ENCODE data around the gene FKBP1C. TPM values are rescaled to one million over a fixed set of nuclear protein-coding genes. Genes with fewer than 3 reads are reported as not detected.
"Not testable (repeated sequence)": the region's sequence is repeated elsewhere in the genome, so short reads cannot be mapped to it uniquely, and the experiment has no call there.

Gene FKBP1C
- total RNA-seq (0.13 TPM), polyA plus RNA-seq (ENCODE audit: insufficient read depth in 1 of 8, insufficient read length in 8 of 8, low replicate concordance in 1 of 8) (1 to 10 TPM in 4 of 8 donors, under 1 TPM in 4; 0.44 to 3.0 (median 1.6) TPM)
- long read RNA-seq, donor 1, transcript FKBP1C-201 (1 exons, 1,579 nt), result major isoform, 14 of 14 reads
- long read RNA-seq, donor 1, partial matches to known transcripts, result 0 of 14 reads
- long read RNA-seq, donor 1, other reads (novel, unspliced or antisense), result 0 of 14 reads
- long read RNA-seq, donor 2, partial matches to known transcripts, result 0 of 3 reads
- long read RNA-seq, donor 2, other reads (novel, unspliced or antisense), result 0 of 3 reads
- long read RNA-seq, donor 3, transcript FKBP1C-201 (1 exons, 1,579 nt), result major isoform, 8 of 8 reads
- long read RNA-seq, donor 3, partial matches to known transcripts, result 0 of 8 reads
- long read RNA-seq, donor 3, other reads (novel, unspliced or antisense), result 0 of 8 reads
- long read RNA-seq, donor 4, partial matches to known transcripts, result 0 of 4 reads
- long read RNA-seq, donor 4, other reads (novel, unspliced or antisense), result 0 of 4 reads
- long read RNA-seq, donor 5, transcript FKBP1C-201 (1 exons, 1,579 nt), result major isoform, 39 of 39 reads
- long read RNA-seq, donor 5, partial matches to known transcripts, result 0 of 39 reads
- long read RNA-seq, donor 5, other reads (novel, unspliced or antisense), result 0 of 39 reads
- long read RNA-seq, donor 6, transcript FKBP1C-201 (1 exons, 1,579 nt), result major isoform, 19 of 19 reads
- long read RNA-seq, donor 6, partial matches to known transcripts, result 0 of 19 reads
- long read RNA-seq, donor 6, other reads (novel, unspliced or antisense), result 0 of 19 reads
- long read RNA-seq, donor 7, transcript FKBP1C-201 (1 exons, 1,579 nt), result major isoform, 24 of 24 reads
- long read RNA-seq, donor 7, partial matches to known transcripts, result 0 of 24 reads
- long read RNA-seq, donor 7, other reads (novel, unspliced or antisense), result 0 of 24 reads
- long read RNA-seq, donor 8, transcript FKBP1C-201 (1 exons, 1,579 nt), result major isoform, 18 of 18 reads
- long read RNA-seq, donor 8, partial matches to known transcripts, result 0 of 18 reads
- long read RNA-seq, donor 8, other reads (novel, unspliced or antisense), result 0 of 18 reads
- long read RNA-seq, donor 9, transcript FKBP1C-201 (1 exons, 1,579 nt), result major isoform, 24 of 24 reads
- long read RNA-seq, donor 9, partial matches to known transcripts, result 0 of 24 reads
- long read RNA-seq, donor 9, other reads (novel, unspliced or antisense), result 0 of 24 reads
- long read RNA-seq, donor 10, transcript FKBP1C-201 (1 exons, 1,579 nt), result major isoform, 21 of 21 reads
- long read RNA-seq, donor 10, partial matches to known transcripts, result 0 of 21 reads
- long read RNA-seq, donor 10, other reads (novel, unspliced or antisense), result 0 of 21 reads
- long read RNA-seq, donor 11, transcript FKBP1C-201 (1 exons, 1,579 nt), result major isoform, 14 of 14 reads
- long read RNA-seq, donor 11, partial matches to known transcripts, result 0 of 14 reads
- long read RNA-seq, donor 11, other reads (novel, unspliced or antisense), result 0 of 14 reads

DNA sequence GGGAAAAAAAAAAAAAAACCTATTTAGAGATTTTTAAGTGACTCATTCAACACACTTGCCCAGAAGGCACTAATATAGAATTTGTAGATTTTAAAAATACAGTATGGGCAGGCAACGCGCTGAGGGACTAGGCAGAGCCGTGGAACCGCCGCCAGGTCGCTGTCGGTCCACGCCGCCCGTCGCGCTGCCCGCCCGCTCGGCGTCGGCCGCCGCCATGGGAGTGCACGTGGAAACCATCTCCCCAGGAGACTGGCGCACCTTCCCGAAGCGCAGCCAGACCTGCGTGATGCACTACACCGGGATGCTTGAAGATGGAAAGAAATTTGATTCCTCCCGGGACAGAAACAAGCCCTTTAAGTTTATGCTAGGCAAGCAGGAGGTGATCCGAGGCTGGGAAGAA lies at the start of gene FKBP1C:
FKBP1C (plus strand) TSS at position 127 of the 400 bp plus-strand sequence.
- H3K36me3 ChIP-seq (ENCODE audit: control insufficient read depth, insufficient read depth, low read length); H3K9me3 ChIP-seq (replicated peaks; ENCODE audit: control insufficient read depth, low read depth, low read length); H3K4me1 ChIP-seq (ENCODE audit: control insufficient read depth, insufficient read depth, low read length); H3K27ac ChIP-seq (ENCODE audit: low read length); H3K27me3 ChIP-seq (ENCODE audit: control insufficient read depth, insufficient read depth, low read length); DNase-seq; H3K4me3 ChIP-seq (ENCODE audit: low read length): not testable (repeated sequence)
- 97% methylated on average over 25 of the region's 27 CpGs for WGBS (ENCODE audit: insufficient coverage)

DNA sequence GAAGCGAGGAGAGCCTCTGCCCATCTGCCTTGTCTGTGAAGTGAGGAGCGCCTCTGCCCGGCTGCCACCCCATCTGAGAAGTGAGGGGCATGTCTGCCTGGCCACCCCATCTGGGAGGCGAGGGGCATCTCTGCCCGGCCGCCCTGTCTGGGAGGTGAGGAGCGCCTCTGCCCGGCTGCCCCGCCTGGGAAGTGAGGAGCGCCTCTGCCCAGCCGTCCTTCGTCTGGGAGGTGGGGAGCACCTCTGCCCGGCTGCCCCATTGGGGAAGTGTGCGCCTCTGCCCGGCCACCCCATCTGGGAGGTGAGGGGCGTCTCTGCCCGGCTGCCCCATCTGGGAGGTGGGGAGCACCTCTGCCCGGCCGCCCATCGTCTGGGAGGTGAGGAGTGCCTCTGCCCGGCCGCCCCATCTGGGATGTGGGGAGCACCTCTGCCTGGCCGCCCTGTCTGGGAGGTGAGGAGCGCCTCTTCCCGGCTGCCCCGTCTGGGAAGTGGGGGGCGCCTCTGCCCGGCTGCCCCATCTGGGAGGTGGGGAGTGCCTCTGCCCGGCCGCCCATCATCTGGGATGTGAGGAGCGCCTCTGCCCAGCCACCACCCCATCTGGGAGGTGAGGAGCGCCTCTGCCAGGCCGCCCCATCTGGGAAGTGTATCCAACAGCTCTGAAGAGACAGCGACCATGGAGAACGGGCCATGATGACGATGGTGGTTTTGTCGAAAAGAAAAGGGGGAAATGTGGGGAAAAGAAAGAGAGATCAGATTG lies 47.0 kb upstream of the FKBP1C start:
- not testable (repeated sequence) for H3K4me3 ChIP-seq (ENCODE audit: low read length); DNase-seq; H3K27ac ChIP-seq (ENCODE audit: low read length); H3K27me3 ChIP-seq (ENCODE audit: control insufficient read depth, insufficient read depth, low read length); H3K9me3 ChIP-seq (replicated peaks; ENCODE audit: control insufficient read depth, low read depth, low read length); H3K4me1 ChIP-seq (ENCODE audit: control insufficient read depth, insufficient read depth, low read length); H3K36me3 ChIP-seq (ENCODE audit: control insufficient read depth, insufficient read depth, low read length)
- WGBS (ENCODE audit: insufficient coverage), result 82% methylated on average over 18 of the region's 37 CpGs

DNA sequence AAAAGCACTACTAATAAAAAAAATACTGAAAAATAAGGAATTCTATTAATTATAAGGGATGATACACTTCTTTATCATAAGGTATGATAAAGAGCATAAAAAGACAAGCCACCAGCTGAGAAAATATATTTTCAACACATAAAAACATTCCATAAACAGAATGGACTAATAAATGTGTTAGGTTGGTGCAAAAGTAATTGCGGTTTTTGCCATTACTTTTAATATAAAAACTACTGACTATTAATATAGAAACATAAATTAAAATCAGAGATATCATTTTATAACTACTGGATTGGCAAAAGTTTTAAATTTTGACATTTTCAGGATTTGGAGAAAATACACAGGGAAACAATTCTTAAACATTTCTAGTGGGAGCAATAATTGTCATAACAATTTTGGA lies 37.1 kb upstream of the FKBP1C start:
- H3K9me3 ChIP-seq (replicated peaks; ENCODE audit: control insufficient read depth, low read depth, low read length), result no peaks in the 10 kb centered on the region
- WGBS (ENCODE audit: insufficient coverage), result no CpG with 5 or more reads among the region's 1 CpG

DNA sequence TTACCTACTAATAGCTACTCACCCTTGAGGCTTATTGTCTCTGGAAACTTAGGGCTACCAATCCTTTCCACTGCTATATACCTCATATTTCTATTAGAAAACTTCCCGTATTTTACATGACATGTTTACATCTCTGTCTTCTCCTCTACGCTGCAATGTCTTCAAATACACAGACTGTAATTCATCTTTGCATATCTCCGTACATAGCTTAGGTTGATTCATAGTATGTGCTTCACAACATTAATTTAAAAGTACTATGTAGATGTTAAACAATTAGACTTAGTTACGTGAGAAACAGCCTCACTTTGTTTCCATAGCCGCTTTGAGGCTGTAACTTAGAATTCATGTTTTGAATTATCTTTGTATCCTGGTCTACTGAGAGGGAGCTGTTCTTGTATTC lies 35.1 kb upstream of the FKBP1C start:
- Histone ChIP-seq H3K4me3 (ENCODE audit: low read length) (no peak overlapping the region), H3K27me3 (ENCODE audit: control insufficient read depth, insufficient read depth, low read length) (no peaks in the 10 kb centered on the region), H3K27ac (ENCODE audit: low read length) (no peak overlapping the region), H3K36me3 (ENCODE audit: control insufficient read depth, insufficient read depth, low read length) (no peaks in the 10 kb centered on the region), H3K9me3 (replicated peaks; ENCODE audit: control insufficient read depth, low read depth, low read length) (no peaks in the 10 kb centered on the region), H3K4me1 (ENCODE audit: control insufficient read depth, insufficient read depth, low read length) (no peaks in the 10 kb centered on the region)
- DNase-seq, result no peak
- no CpG with 5 or more reads among the region's 5 CpGs for WGBS (ENCODE audit: insufficient coverage)

More for the DNA sequence above, 37.1 kb upstream of the FKBP1C start:
- H3K4me3 ChIP-seq (ENCODE audit: low read length), result no peak overlapping the region
- no peak overlapping the region for H3K27ac ChIP-seq (ENCODE audit: low read length)
- no peaks in the 10 kb centered on the region for H3K4me1 ChIP-seq (ENCODE audit: control insufficient read depth, insufficient read depth, low read length)
- H3K36me3 ChIP-seq (ENCODE audit: control insufficient read depth, insufficient read depth, low read length), result no peaks in the 10 kb centered on the region
- H3K27me3 ChIP-seq (ENCODE audit: control insufficient read depth, insufficient read depth, low read length), result no peaks in the 10 kb centered on the region
- no peak for DNase-seq

DNA sequence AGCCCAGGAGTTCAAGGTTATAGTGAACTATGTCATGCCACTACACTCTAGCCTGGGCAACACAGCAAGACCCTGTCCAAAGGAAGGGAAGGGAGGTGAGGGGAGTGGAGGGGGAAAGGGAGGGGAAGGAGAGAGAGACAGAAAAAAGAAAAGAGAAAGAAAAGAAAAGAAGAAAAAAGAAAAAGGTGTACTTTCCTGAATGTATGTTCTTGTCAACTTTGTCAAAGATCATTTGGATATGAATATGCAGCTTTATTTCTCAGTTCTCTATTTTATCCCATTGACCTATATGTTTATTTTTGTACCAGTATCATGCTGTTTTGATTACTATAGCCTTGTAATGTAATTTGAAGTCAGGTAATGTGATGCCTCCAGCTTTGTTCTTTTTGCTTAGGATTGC lies 30.9 kb upstream of the FKBP1C start:
- DNase-seq, result no peak
- no peaks in the 10 kb centered on the region for H3K9me3 ChIP-seq (replicated peaks; ENCODE audit: control insufficient read depth, low read depth, low read length)
- H3K36me3 ChIP-seq (ENCODE audit: control insufficient read depth, insufficient read depth, low read length), result no peaks in the 10 kb centered on the region

DNA sequence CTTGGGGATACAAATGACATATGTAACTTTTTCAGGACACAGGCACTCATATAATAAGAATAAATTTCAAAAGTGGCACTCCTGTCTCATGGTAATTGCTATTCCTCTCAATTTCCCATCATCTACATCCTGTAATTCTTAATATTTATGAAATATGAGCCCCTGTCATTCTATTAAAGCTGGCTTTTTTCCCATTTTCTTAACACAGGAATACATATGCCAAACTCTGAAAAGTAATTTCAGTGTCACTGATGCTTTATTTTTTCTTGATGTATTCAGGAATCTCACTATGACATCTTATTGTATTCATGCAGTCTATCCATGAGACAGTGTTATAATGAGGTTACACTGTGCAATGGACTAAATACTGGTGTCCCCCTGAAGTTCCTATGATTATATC lies 24.3 kb upstream of the FKBP1C start:
- no peak overlapping the region for H3K4me3 ChIP-seq (ENCODE audit: low read length)
- no peak for DNase-seq

More for the DNA sequence above, 30.9 kb upstream of the FKBP1C start:
- Histone ChIP-seq H3K27ac (ENCODE audit: low read length) (no peak overlapping the region), H3K4me3 (ENCODE audit: low read length) (no peak overlapping the region), H3K4me1 (ENCODE audit: control insufficient read depth, insufficient read depth, low read length) (no peaks in the 10 kb centered on the region), H3K27me3 (ENCODE audit: control insufficient read depth, insufficient read depth, low read length) (no peaks in the 10 kb centered on the region)

DNA sequence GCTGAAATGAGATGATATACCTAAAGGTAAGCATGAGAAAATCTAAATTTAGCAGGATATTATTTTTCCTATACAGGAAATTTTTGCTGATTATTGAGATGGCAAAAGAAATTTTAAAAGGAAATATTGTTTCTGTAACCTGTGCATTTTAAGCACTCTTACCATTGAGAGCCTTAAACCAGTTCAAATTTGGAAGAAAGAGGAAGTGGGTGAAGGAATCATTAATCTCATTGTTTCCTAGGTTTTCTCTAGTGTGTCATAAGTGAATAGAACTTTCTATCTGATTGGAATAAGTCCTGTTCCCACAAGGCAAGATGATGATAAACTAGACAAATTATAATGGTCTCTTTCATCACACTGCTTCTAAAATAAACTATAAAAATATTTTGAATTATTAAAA lies 22.4 kb upstream of the FKBP1C start:
- H3K9me3 ChIP-seq (replicated peaks; ENCODE audit: control insufficient read depth, low read depth, low read length), result peaks cover 8% of the 10 kb centered on the region
- no peak overlapping the region for H3K27ac ChIP-seq (ENCODE audit: low read length)
- DNase-seq, result no peak

More for the DNA sequence above, 24.3 kb upstream of the FKBP1C start:
- no peaks in the 10 kb centered on the region for H3K36me3 ChIP-seq (ENCODE audit: control insufficient read depth, insufficient read depth, low read length)
- H3K27me3 ChIP-seq (ENCODE audit: control insufficient read depth, insufficient read depth, low read length), result no peaks in the 10 kb centered on the region
- no peaks in the 10 kb centered on the region for H3K4me1 ChIP-seq (ENCODE audit: control insufficient read depth, insufficient read depth, low read length)
- no peak overlapping the region for H3K27ac ChIP-seq (ENCODE audit: low read length)
- peaks cover 6% of the 10 kb centered on the region for H3K9me3 ChIP-seq (replicated peaks; ENCODE audit: control insufficient read depth, low read depth, low read length)

DNA sequence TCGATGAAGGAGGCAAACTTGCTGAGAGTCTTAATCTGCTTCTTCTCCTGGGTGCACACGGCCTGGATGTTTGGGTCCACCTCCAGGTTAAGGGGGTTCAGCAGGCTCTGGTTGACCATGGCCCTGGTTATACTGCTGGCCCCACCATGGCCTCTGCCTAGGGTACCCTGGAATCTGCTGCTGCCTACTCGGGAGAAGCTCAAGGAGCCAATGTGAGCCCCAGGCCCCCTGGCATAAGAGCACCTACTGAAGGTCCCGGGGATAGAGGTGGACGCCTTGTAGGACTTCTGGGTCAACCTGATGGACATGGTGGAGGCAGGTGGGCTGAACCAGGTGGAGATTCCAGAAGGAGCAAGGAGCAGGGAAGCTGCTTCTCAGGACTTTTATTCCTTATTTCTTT lies 17.9 kb upstream of the FKBP1C start:
- Histone ChIP-seq H3K36me3 (ENCODE audit: control insufficient read depth, insufficient read depth, low read length) (no peaks in the 10 kb centered on the region), H3K9me3 (replicated peaks; ENCODE audit: control insufficient read depth, low read depth, low read length) (peaks cover 5% of the 10 kb centered on the region), H3K4me3 (ENCODE audit: low read length) (no peak overlapping the region), H3K27ac (ENCODE audit: low read length) (no peak overlapping the region), H3K27me3 (ENCODE audit: control insufficient read depth, insufficient read depth, low read length) (no peaks in the 10 kb centered on the region), H3K4me1 (ENCODE audit: control insufficient read depth, insufficient read depth, low read length) (no peaks in the 10 kb centered on the region)
- WGBS (ENCODE audit: insufficient coverage), result 89% methylated on average over 3 of the region's 5 CpGs
- no peak for DNase-seq

More for the DNA sequence above, 22.4 kb upstream of the FKBP1C start:
- no peaks in the 10 kb centered on the region for H3K36me3 ChIP-seq (ENCODE audit: control insufficient read depth, insufficient read depth, low read length)
- H3K4me1 ChIP-seq (ENCODE audit: control insufficient read depth, insufficient read depth, low read length), result no peaks in the 10 kb centered on the region
- no peaks in the 10 kb centered on the region for H3K27me3 ChIP-seq (ENCODE audit: control insufficient read depth, insufficient read depth, low read length)
- no peak overlapping the region for H3K4me3 ChIP-seq (ENCODE audit: low read length)

DNA sequence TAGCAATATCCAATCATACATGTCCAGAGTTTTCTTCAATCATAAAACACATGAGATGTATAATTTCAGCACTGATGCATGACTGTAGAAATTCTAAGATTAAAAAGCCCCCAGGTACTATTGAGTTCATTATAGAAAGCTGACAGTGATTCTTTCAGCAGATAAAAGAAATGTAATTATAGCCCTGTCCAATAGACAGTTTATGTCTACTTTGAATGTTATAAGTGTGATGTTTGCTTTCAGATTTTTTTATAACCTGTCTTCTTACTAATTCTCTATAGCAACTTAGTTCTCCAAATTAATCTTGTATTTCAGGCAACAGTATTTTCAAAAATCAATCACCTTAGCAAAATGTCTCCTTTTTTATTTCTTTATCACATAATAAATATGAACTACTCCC lies 13.5 kb upstream of the FKBP1C start:
- DNase-seq, result no peak
- Histone ChIP-seq H3K4me1 (ENCODE audit: control insufficient read depth, insufficient read depth, low read length) (no peaks in the 10 kb centered on the region), H3K27ac (ENCODE audit: low read length) (no peak overlapping the region), H3K4me3 (ENCODE audit: low read length) (no peak overlapping the region), H3K27me3 (ENCODE audit: control insufficient read depth, insufficient read depth, low read length) (no peaks in the 10 kb centered on the region), H3K36me3 (ENCODE audit: control insufficient read depth, insufficient read depth, low read length) (no peaks in the 10 kb centered on the region), H3K9me3 (replicated peaks; ENCODE audit: control insufficient read depth, low read depth, low read length) (peaks cover 2% of the 10 kb centered on the region)

Data from muscle of leg (tissue), 16 donors.